Adipocyte (in vitro differentiated cells): Measurements from ENCODE around the gene GPC3.

Source experiments
- DNase-seq: peaks from one replicate; pipeline ENCODE4 v3.0.0-alpha.2; 2015; ENCODE audit warnings: low read depth
- H3K27me3 ChIP-seq: replicated peaks from 2 replicates; pipeline ENCODE4 v1.7.0; 2013; ENCODE audit warnings: mild to moderate bottlenecking, low read length, moderate library complexity; ENCODE audit not compliant: control insufficient read depth, insufficient read depth
- H3K36me3 ChIP-seq: 2 replicates; pipeline ENCODE4 v1.7.0; 2013; ENCODE audit warnings: low read length, mild to moderate bottlenecking, moderate library complexity; ENCODE audit not compliant: control insufficient read depth, insufficient read depth, severe bottlenecking
- H3K4me1 ChIP-seq: 2 replicates; pipeline ENCODE4 v1.7.0; 2013; ENCODE audit warnings: mild to moderate bottlenecking, low read length, moderate library complexity; ENCODE audit not compliant: control insufficient read depth, insufficient read depth
- H3K4me3 ChIP-seq: 2 replicates; pipeline ENCODE4 v1.7.0; 2013; ENCODE audit warnings: mild to moderate bottlenecking, low read length, moderate library complexity
- H3K9ac ChIP-seq: 2 replicates; pipeline ENCODE4 v1.7.0; 2013; ENCODE audit warnings: mild to moderate bottlenecking, low read length, moderate library complexity
- H3K9me3 ChIP-seq: 2 replicates; pipeline ENCODE4 v1.7.0; 2013; ENCODE audit warnings: mild to moderate bottlenecking, low read length, moderate library complexity; ENCODE audit not compliant: control insufficient read depth

Gene GPC3

DNA sequence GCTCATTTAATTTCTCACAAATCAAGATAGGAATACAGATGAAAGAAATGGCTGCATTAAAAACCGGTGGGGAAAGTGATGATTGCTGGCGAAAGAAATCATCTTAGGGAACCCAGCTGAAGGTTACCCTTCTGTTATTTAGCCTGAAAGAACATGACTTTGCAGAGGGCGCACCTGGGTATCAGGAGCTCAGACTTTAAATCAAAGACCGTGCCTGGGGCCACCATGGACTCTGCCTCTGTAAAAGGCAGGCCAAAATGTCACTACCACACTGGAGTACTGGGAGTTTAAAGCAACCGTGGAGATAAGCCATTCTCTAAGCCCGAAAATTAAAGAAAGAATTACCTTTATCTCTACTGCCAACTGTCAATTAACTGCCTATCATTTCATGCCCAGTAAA lies 24.3 kb downstream of the GPC3 start:
- Histone ChIP-seq H3K4me3 (no peak overlapping the region), H3K27me3 (peaks cover 18% of the 10 kb centered on the region), H3K9ac (no peak overlapping the region), H3K9me3 (no peaks in the 10 kb centered on the region), H3K4me1 (no peaks in the 10 kb centered on the region), H3K36me3 (no peaks in the 10 kb centered on the region)
- DNase-seq: no peak

DNA sequence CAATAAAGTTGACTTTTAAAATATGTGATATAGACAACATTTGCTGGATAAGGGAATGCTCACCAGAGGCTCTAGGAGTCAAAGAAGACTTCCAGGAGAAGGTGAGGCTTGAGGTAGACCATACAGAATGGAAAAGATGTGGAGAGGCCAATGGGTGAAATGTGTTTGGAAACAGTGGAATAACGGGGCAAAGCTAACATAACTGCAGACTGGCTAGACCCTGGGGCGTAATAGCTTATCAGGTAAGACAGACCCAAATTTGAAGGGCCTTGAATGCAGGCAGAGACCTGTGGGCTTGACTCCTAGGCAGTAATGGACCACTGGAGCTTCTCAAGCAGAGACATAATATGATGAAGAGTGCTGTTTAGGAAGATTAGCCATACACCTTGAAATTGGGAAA lies 25.4 kb downstream of the GPC3 start:
- Histone ChIP-seq H3K4me1 (no peaks in the 10 kb centered on the region), H3K27me3 (peaks cover 16% of the 10 kb centered on the region)

DNA sequence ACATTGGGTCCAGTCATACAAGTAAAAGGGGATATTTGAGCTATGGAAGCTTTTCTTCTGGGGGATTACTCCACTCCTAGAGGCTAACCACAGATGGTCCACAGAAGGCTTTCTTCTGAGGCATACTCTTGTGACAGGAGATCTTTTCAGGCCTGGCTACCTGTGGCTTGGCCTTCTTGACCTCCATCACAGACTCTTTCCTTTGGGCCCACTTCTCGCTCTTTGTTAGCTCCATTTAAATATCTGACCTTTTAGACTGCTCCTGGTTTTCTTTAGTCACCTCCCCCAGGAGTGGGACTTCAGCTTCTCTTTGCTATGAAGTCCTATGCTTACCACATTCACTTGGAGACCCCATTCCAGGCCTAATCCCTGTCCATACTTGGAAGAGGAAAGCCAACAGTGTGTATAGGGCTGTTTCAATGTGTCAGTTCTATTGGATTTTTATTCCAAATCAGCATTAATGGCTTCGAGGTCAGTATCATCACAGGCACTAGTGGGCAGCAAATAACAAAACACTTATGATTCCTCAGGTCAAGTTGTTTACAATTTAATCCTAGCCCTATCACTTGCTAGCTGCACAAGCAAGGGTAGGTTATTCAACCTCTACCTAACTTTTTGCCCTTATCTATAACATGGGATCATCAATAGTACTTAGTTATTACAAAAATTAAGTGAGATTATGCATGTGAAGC lies 26.3 kb downstream of the GPC3 start:
- Histone ChIP-seq H3K4me3 (no peak overlapping the region), H3K27me3 (peaks cover 14% of the 10 kb centered on the region), H3K4me1 (no peaks in the 10 kb centered on the region), H3K36me3 (no peaks in the 10 kb centered on the region), H3K9ac (no peak overlapping the region), H3K9me3 (no peaks in the 10 kb centered on the region)
- DNase-seq: no peak

More for the DNA sequence above, 25.4 kb downstream of the GPC3 start:
- H3K9ac ChIP-seq: no peak overlapping the region
- DNase-seq: no peak
- H3K9me3 ChIP-seq: no peaks in the 10 kb centered on the region
- no peaks in the 10 kb centered on the region for H3K36me3 ChIP-seq
- H3K4me3 ChIP-seq: no peak overlapping the region

DNA sequence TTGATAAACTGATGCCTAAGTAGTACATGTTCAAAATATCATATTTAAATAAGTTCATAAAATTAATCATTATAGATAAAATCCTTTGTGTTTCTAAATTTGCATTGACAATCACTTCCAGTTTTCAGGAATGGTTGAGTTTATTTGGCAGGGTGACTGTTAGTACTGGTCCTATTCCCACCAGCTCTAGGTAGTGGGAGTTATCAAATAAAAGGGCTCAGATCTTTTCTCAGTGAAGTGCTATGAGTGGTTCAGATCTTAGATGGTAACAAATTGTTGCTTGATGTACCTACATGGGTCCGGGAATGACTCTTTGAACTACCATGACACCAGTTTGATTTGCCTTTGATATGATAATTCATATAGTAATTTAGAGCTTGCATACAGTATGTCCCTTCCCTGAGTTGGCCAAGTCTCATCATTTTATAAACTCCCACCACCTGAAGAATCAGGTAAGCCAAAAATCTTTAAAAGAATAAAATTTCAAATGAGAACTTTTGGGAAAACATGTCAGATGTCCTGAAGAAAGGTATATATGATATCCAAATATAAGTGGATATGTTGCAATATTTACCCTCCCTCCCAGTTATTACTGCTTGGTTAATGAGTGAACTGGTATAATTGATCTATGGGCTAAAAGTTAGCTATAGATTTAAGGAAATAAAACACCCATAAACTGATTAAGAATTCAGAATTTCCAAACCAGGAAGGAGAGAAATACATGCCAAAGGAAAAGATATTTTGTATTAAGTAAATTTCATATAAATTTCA lies 28.6 kb downstream of the GPC3 start:
- no peak overlapping the region for H3K9ac ChIP-seq
- DNase-seq: no peak
- peaks cover 8% of the 10 kb centered on the region for H3K27me3 ChIP-seq
- no peaks in the 10 kb centered on the region for H3K36me3 ChIP-seq
- H3K4me3 ChIP-seq: no peak overlapping the region
- H3K9me3 ChIP-seq: peaks cover 4% of the 10 kb centered on the region
- no peaks in the 10 kb centered on the region for H3K4me1 ChIP-seq

DNA sequence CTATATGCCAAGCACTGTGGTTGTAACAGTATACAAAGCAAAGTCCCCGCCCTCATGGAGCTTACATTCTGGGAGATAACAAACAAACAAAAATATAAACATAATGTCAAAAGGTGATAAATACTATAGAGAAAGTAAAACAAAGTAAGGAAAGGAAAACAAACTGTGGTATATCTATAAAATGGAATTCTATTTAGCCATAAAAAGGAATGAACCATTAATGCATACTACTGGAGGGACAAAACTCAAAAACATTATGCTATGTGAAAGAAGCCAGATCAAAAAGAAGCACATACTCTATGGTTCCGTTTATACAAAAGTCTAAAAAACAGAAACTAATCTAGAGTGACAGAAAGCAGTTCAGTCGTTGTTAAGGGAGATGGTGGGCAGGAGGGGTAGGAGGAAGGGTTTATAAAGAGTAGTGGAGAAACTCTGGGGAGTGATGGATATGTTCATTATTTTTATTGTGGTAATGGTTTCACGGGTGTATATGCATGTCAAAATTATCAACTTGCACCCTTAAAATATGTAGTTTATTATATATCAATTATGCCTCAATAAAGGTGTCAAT lies 31.5 kb downstream of the GPC3 start:
- DNase-seq: no peak
- Histone ChIP-seq H3K9ac (no peak overlapping the region), H3K36me3 (no peaks in the 10 kb centered on the region), H3K27me3 (no peaks in the 10 kb centered on the region), H3K4me3 (no peak overlapping the region), H3K4me1 (no peaks in the 10 kb centered on the region), H3K9me3 (peaks cover 4% of the 10 kb centered on the region)

DNA sequence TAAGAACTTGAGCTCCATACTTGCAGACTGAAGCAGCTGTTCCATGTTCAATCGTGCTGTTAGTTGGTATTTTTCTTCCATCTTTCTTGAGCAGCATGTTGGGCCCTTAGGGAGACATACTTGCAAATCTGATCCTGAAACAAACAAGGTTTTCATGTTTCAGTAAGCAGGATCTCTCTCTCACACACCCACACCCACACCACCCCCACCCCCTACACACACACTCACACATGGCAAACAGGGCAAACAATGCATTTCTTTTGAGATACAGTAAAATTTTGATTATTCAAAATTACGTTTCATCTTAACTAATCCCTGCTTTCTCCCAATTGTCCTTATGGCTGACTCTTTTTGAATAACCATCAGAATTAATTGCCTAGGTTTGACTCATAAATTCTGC lies 32.3 kb downstream of the GPC3 start:
- DNase-seq: no peak
- H3K4me1 ChIP-seq: no peaks in the 10 kb centered on the region

DNA sequence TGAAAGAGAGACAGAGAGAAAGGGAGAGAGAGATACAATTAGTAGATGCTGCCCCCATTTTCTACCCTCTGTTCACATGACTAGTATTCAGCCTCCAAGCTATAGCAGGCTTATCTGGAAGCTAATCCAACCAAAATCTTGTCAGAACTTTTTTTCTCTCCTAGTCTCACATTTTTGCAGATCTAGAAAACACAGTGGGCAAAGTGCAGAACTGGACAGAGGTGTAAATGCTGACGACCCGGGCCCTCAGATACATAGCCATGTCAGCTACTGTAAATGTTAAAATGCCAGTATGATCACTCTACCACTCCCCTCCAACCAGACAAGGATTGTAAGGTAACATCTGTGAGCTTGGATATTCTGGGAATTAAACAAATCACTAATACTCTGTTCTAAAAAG lies 34.3 kb downstream of the GPC3 start:
- H3K9me3 ChIP-seq: peaks cover 4% of the 10 kb centered on the region
- peaks cover 13% of the 10 kb centered on the region for H3K27me3 ChIP-seq
- no peak overlapping the region for H3K9ac ChIP-seq
- no peaks in the 10 kb centered on the region for H3K36me3 ChIP-seq
- H3K4me1 ChIP-seq: no peaks in the 10 kb centered on the region
- H3K4me3 ChIP-seq: no peak overlapping the region
- no peak for DNase-seq

More for the DNA sequence above, 32.3 kb downstream of the GPC3 start:
- Histone ChIP-seq H3K9me3 (peaks cover 4% of the 10 kb centered on the region), H3K4me3 (no peak overlapping the region), H3K27me3 (peaks cover under 1% of the 10 kb centered on the region), H3K9ac (no peak overlapping the region), H3K36me3 (no peaks in the 10 kb centered on the region)

DNA sequence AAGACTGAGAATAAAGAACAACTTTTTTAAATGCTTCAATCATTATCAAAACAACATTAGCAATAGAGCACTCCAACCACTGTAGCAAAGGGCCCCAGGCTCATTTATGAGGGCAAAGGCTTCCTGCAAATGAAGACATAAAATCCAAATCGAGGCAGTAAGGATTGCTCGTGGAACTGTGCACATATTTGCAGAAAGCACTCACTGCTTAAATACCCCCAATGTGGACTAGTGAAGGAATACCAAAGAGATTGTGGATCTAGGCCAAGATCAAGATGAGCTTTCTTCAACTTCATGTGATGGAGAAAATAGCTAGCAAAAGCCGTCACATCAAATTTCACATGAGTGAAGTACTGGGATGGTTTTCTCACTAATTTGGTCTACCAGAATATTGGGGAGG lies 35.2 kb downstream of the GPC3 start:
- Histone ChIP-seq H3K9me3 (peaks cover 4% of the 10 kb centered on the region), H3K36me3 (no peaks in the 10 kb centered on the region), H3K9ac (no peak overlapping the region), H3K4me1 (no peaks in the 10 kb centered on the region), H3K27me3 (peaks cover 17% of the 10 kb centered on the region), H3K4me3 (no peak overlapping the region)
- no peak for DNase-seq

DNA sequence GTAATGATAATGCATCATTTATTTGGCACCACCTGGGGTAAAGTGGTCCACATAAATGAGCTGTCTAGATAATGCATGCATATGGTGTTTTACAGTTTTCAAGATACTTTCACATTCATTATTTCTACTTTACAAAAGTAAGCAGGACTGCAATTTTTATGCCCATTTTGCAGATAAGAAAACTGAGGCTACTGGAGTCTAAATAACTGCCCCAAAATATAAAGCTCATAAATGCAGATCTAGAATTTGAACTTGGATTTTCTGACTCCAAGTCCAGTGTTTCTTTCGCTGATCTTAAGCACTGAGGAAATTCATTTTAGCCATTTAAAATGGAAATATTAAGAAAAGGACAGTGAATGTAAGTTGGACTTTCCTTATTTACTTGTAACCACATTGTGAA lies 36.5 kb downstream of the GPC3 start:
- Histone ChIP-seq H3K9ac (no peak overlapping the region), H3K36me3 (no peaks in the 10 kb centered on the region), H3K4me1 (no peaks in the 10 kb centered on the region), H3K27me3 (peaks cover 20% of the 10 kb centered on the region), H3K4me3 (no peak overlapping the region), H3K9me3 (peaks cover 4% of the 10 kb centered on the region)
- DNase-seq: no peak

DNA sequence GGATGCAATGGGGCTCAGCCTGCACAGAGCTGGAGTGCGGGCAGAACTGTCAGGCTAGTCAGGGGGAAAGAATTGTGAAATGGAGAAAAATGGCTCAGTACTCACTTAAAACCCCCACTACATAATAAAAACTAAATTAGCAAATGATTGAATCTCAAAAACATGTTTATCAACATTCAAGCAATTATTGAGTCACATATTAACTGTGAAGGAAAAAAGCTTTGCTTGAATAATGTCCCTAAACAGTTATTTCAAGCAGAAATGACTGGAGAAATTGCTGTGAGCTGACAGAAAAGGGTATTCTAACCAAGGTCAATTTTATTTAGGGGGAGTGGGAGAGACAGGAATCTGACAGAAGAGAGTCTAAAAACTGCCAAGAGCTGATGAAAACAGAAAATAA lies 37.4 kb downstream of the GPC3 start:
- H3K27me3 ChIP-seq: peaks cover 20% of the 10 kb centered on the region
- H3K4me1 ChIP-seq: no peaks in the 10 kb centered on the region
- DNase-seq: no peak
- H3K9ac ChIP-seq: no peak overlapping the region
- H3K4me3 ChIP-seq: no peak overlapping the region
- no peaks in the 10 kb centered on the region for H3K9me3 ChIP-seq
- no peaks in the 10 kb centered on the region for H3K36me3 ChIP-seq

DNA sequence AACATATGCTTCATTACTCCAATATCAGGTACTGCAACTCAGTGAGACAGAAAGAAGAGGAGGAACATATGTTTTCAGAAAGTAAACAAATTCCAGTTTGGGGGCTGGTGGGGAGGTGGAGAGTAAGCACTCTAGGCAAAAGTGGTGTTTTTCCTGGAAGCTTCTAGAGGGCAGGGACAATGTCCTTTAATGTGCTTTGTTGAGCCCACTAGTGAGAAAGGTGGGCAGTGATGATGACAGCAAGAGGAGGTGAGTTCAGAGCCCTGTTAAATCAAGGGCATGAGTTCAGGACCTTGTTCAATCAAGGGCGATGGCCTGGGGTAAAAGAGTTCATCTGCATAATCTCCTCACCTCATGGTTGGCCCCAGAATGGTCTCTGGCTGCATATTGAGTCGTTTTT lies 38.4 kb downstream of the GPC3 start:
- H3K9me3 ChIP-seq: no peaks in the 10 kb centered on the region
- H3K36me3 ChIP-seq: no peaks in the 10 kb centered on the region
- H3K27me3 ChIP-seq: peaks cover 20% of the 10 kb centered on the region
- H3K4me3 ChIP-seq: no peak overlapping the region
- no peaks in the 10 kb centered on the region for H3K4me1 ChIP-seq
- DNase-seq: no peak
- no peak overlapping the region for H3K9ac ChIP-seq
